GM18907 (cell line): Measurements from ENCODE around the gene DVL1.
"Not testable (repeated sequence)": the region's sequence is repeated elsewhere in the genome, so short reads cannot be mapped to it uniquely, and the experiment has no call there.

Experiments
- ATAC-seq: cut with Tn5 transposase; IDR thresholded peaks from one replicate; pipeline ENCODE4 v1.9.1; 2021; ENCODE audit warnings: mild to moderate bottlenecking, moderate library complexity; ENCODE audit not compliant: unreplicated experiment

DVL1 gene

DNA sequence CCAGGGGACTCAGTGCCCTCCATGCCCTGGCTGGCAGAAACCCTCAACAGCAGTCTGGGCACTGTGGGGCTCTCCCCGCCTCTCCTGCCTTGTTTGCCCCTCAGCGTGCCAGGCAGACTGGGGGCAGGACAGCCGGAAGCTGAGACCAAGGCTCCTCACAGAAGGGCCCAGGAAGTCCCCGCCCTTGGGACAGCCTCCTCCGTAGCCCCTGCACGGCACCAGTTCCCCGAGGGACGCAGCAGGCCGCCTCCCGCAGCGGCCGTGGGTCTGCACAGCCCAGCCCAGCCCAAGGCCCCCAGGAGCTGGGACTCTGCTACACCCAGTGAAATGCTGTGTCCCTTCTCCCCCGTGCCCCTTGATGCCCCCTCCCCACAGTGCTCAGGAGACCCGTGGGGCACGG lies 21.0 kb downstream of the DVL1 start:
- ATAC-seq: no peak

DNA sequence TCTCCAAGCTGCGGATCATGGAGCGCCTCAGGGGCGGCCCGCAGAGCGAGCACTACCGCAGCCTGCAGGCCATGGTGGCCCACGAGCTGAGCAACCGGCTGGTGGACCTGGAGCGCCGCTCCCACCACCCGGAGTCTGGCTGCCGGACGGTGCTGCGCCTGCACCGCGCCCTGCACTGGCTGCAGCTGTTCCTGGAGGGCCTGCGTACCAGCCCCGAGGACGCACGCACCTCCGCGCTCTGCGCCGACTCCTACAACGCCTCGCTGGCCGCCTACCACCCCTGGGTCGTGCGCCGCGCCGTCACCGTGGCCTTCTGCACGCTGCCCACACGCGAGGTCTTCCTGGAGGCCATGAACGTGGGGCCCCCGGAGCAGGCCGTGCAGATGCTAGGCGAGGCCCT lies 21.9 kb downstream of the DVL1 start:
- no peak for ATAC-seq

GRCh38 chr1:1326075-1326605 lies 23.1 kb downstream of the DVL1 start:
- no peak for ATAC-seq

GRCh38 chr1:1325288-1326074 lies 23.7 kb downstream of the DVL1 start:
- no peak for ATAC-seq

- ATAC-seq: peak; percentile 47
Observed at GRCh38 chr1:1324524-1325287, 24.5 kb downstream of the DVL1 start, which contains the start of the genes CPTP and INTS11. Gene CPTP (plus strand): TSS chr1:1324802. CDS start chr1:1326911, 2,109 bp downstream. Gene INTS11 (minus strand): TSS chr1:1324660. CDS start chr1:1324608, 52 bp downstream.

DNA sequence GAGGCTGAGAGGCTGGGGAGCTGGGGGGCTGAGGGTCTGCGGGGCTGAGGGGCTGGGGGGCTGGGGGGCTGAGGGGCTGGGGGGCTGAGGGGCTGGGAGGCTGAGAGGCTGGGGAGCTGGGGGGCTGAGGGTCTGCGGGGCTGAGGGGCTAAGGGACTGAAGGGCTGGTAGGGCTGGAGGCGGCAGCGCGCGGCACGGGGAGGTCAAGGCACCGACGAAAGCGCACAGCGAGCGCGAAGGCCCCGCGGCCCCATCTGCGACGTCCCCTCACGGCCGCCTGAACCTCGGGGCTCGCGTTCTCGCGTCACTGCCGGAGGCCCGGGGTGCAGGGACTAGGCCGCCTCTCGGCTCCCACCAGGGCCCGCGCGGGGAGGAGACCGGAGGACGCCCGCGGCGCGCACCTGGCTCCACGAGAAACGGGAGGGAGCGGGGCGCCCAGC lies 25.1 kb downstream of the DVL1 start:
- ATAC-seq: peak; percentile 30

DNA sequence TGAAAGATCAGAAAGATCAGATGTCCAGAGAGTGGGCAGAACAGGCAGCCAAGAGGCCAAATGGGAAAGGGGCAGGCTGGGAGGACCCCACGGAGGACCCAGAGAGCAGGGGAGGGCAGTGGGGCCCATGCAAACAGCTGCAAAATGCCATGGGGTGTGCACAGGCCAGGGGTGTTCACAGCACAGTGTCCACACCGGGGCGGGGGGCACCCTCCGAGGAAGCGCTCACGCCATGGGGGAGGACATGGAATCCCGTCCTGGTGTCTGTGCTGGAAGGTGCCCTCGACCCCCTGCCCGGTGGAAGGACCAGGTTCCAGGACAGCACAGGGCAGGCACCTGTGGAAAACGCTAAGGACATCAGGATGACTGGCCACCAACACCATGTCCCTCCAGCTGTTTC lies 26.3 kb downstream of the DVL1 start:
- ATAC-seq: no peak

- ATAC-seq: no peak
Observed at GRCh38 chr1:1322418-1322817, 26.8 kb downstream of the DVL1 start.

DNA sequence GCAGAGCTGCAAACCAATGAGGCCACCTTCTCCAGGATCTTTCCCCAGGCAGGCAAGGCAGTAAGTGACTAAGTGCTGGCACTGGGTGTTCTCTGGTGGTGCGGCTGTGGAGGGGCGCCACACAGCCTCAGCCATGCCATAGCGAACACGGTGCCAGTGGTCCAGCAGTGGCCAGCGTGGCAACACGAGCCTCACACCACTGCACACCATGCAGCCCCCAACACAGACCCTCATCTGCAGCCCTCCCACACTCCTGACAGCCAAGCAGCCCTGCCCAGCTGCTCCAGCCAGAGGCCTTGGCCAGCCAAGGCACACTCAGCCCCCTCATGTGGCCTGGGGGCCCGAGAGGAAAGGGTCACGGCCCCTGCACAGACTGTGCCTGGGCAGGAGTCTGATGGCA lies 27.7 kb downstream of the DVL1 start:
- no peak for ATAC-seq

GRCh38 chr1:1320666-1321448 lies 28.4 kb downstream of the DVL1 start:
- no peak for ATAC-seq

DNA sequence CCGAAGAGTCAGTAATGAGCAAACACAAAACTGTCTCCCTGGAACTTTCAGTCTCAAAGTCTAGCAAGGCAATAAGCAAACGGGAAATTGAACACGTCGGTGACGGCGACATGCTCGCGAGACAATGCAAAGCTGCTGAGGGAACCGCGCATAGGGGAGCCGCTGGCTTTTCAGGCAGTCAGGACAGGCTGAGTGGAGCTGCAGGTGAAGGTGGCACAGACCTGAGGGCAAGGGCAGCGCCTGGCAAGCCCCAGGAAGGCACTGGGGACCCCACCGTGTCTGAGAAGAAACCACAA lies 29.6 kb downstream of the DVL1 start:
- ATAC-seq: no peak

DNA sequence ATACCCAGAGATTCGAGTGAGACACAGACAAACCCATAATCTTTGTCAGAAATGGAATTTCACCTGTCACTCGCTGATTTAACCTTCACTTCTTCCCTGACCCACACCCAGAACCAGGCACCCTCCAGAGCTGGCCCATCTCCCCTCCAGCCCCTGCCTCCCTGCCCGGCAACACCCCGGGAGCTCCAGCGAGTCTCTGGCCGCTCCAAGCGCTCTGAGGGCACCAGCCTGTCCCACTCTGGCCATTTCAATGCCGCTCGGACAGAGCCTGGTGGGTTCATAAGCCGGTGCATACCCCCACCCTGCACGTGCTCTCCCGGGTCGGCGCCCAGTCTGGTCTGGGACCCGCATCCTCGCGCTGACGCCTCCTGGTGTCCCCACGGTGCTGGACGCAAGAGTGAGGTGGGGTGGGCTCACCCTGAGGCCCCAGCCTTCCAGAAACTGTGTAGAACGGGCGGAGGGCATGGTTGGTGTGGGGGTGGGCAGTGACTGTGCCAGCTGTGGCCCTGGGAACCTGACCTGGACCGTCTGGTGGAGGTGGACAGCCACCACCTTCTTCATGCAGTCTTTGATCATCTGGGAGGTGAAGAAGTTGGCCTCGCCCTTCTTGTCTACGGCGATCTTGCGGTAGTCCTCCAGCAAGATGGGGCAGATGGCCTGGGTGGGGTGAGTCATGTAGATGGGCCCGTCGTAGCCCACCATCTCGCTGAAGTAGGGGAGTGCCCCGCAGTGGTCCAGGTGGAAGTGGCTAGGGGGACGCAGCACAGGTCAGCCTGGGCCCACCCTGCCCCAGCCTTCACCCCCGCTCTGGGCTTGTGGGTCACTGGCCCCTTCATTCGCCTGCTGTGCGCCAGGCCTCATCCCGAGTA lies 30.2 kb downstream of the DVL1 start:
- ATAC-seq: no peak

DNA sequence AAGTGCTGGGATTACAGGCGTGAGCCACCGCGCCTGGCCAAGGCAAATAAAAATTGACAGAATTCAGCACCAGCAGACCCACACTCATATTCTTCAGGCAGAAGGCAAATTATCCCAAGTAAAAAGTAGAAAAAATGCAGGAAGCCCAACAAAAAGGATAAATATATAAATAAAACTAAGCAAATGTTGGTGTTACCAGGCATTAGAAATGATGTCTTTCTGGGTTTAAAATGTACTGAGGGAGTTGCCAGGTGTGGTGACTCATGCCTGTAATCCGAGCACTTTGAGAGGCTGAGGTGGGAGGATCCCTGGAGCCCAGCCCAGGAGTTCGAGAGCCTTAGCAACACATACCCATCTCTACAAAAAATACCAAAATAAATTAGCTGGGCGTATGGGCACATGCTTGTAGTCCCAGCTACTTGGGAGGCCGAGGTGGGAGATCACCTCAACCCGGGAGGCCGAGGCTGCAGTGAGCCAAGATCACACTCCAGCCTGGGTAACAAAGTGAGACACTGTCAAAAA lies 31.0 kb downstream of the DVL1 start:
- no peak for ATAC-seq

- no peak for ATAC-seq
Observed at GRCh38 chr1:1317420-1317819, 31.8 kb downstream of the DVL1 start.

DNA sequence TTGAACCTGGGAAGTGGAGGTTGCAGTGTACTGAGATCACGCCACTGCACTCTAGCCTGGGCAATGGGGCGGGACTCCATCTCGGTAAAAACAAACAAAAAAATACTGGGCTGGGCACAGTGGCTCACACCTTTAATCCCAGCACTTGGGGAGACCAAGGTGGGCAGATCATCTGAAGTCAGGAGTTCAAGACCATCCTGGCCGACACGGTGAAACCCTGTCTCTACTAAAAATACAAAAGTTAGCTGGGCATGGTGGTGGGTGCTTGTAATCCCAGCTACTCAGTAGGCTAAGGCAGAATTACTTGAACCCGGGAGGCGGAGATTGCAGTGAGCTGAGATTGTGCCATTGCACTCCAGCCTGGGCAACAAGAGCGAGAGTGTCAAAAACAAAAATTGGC lies 33.0 kb downstream of the DVL1 start:
- not testable (repeated sequence) for ATAC-seq

- no peak for ATAC-seq
Observed at GRCh38 chr1:1315435-1315954, 33.7 kb downstream of the DVL1 start.

DNA sequence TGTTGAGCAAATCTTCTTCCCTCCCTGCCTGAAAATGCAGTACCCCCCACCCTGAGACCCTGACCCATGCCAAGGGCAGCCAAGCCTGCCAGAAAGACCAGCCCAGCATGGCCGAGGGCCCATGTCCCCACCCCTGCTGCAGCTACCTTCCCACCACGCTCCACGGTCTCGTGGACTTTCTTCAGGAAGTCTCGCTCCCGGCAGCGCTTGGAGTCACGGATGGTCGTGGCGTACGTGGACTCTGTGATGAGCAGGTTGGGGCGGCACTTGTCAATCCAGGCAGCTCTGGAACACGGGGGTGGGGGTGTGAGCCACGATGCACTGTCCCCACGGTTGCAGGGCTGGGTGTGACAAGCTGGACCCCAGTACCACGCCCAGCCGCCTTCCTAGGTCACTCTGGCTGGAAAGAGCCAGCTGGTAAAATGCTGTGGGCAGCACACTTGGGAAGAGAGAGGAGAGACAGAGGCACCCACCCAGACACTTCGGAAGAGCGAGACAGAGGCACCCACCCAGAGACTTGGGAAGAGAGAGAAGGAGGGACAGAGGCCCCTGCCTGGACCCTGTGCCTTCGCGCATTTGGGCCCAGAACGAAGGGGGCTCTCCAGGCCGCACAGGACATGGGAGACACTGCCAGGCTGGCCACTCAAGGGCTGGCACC lies 34.4 kb downstream of the DVL1 start:
- no peak for ATAC-seq

DNA sequence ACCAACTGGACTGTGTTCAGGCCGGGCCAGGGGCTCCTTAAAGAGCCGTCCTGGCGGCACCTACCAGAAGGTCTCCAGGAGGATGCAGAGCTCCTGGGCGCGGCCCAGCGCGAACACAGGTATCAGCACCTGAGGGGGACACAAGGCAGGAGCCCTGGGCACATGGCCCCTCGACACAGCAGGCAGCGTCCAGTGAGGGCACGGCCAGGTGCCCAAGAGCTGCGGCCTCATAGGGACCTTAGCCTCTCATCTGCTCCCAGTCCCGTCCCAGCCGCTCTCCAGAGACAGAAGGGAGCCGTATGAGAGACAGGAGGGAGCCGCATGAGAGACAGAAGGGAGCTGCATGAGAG lies 35.0 kb downstream of the DVL1 start:
- ATAC-seq: no peak

DNA sequence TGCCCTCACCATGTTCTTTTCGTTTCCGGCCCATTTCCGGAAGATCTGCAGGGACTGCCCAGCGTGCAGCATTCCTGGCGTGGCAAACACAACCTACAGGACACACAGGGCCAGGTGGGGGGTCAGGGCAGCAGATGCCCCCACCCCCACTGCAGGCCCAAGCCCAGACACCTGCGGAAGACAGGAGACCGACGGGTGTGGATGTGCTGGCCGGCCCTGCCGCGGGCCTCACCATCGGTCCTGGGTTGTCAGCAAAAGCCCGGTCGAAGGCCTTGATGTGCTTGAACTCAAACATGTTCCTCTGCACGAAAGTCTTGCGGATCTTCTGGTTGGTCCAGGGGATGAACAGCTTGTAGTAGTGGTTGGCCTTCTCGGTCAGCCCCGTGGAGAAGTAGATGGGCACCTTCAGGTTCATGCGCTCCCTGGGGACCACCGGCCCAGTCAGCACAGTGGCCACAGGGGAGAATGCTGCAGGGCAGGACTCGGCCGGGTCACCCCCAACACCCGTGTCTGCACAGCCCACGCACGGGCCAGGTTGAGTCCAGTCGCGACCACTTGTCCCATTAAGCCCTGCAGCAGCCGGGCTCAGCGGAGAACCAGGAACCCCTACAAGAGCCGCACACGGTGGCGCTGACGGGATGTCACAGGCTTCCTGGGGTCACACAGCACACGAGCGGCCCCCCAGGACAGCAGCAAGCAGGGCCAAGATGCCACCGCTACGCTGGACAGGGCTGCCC lies 35.5 kb downstream of the DVL1 start:
- no peak for ATAC-seq
